ENCODE data around the gene OPCML.

OPCML gene

DNA sequence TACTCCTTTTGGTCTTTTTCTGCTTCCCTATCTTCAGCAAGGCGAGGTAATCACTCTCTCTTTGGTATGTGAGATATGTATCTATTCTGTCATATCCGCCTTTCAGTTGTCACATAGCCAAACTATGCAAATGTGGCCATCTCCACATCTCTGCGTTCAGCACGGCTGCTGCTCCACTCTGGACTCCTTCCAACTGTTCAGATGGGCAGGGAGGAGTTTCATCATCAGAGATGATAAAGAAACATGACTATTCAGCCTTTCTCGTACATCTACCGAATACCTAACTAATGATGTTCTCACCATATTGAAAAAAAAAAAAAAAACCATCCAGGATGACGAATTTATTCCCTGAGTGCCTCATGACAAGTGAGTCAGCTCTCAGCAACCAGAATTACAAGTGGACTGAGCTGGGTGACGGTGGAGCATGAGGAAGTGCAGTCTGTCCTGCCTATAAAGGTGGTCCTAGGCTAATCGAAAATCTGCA is 899.6 kb downstream of the OPCML start:
- Histone ChIP-seq H3F3A (ENCODE audit: insufficient read depth, low read length) (no peaks in the 10 kb centered on the region), H3K4me1 (ENCODE audit: insufficient read depth, low read length, severe bottlenecking) (no peaks in the 10 kb centered on the region), H3K27ac (ENCODE audit: low read depth, low read length, poor library complexity, severe bottlenecking) (no peak overlapping the region), H3K79me2 (ENCODE audit: insufficient read depth, low read length) (no peaks in the 10 kb centered on the region), H3K4me2 (ENCODE audit: low read length) (no peak overlapping the region), H3K36me3 (ENCODE audit: insufficient read depth, low read length) (no peaks in the 10 kb centered on the region), H3K9ac (ENCODE audit: low read length) (no peak overlapping the region), H3K27me3 (ENCODE audit: insufficient read depth, low read length) (no peaks in the 10 kb centered on the region), H2AFZ (ENCODE audit: low read length) (no peak overlapping the region), H3K9me3 (ENCODE audit: low read length) (no peaks in the 10 kb centered on the region), H3K9me2 (ENCODE audit: low read depth, low read length) (no peaks in the 10 kb centered on the region), H4K20me1 (ENCODE audit: insufficient read depth, low read length) (no peaks in the 10 kb centered on the region), H3K4me3 (ENCODE audit: low read depth, low read length, poor library complexity, severe bottlenecking) (no peak overlapping the region)
- TF ChIP-seq, protein P1, sequence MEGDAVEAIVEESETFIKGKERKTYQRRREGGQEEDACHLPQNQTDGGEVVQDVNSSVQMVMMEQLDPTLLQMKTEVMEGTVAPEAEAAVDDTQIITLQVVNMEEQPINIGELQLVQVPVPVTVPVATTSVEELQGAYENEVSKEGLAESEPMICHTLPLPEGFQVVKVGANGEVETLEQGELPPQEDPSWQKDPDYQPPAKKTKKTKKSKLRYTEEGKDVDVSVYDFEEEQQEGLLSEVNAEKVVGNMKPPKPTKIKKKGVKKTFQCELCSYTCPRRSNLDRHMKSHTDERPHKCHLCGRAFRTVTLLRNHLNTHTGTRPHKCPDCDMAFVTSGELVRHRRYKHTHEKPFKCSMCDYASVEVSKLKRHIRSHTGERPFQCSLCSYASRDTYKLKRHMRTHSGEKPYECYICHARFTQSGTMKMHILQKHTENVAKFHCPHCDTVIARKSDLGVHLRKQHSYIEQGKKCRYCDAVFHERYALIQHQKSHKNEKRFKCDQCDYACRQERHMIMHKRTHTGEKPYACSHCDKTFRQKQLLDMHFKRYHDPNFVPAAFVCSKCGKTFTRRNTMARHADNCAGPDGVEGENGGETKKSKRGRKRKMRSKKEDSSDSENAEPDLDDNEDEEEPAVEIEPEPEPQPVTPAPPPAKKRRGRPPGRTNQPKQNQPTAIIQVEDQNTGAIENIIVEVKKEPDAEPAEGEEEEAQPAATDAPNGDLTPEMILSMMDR (IDR thresholded peaks at IDR 0.05; ENCODE audit: low read length): no peak
- TF ChIP-seq EZH2 (IDR thresholded peaks at IDR 0.05; ENCODE audit: borderline replicate concordance, low read length): no peak

DNA sequence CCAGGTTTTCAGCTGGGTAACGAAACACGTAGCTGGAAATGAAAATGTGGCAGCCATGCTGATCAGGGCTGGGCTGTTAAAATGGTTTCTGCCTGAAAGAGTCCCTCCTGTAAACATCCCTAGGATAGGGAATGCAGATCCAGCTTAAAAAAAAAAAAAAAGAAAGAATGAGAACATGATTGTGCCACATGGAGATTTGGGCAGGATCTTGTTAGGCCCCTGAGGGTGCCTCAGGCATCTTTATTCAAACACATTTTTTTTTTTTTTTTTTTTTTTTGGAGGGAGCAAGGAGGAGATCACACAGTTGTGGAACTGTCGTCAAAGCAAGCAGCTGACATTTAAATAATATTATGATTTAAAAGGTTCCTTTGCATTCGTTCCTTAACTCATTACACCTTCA is 900.3 kb downstream of the OPCML start:
- Histone ChIP-seq H3K27ac (ENCODE audit: low read depth, low read length, poor library complexity, severe bottlenecking) (no peak overlapping the region), H3K27me3 (ENCODE audit: insufficient read depth, low read length) (no peaks in the 10 kb centered on the region), H2AFZ (ENCODE audit: low read length) (no peak overlapping the region), H4K20me1 (ENCODE audit: insufficient read depth, low read length) (no peaks in the 10 kb centered on the region), H3K9me2 (ENCODE audit: low read depth, low read length) (no peaks in the 10 kb centered on the region), H3F3A (ENCODE audit: insufficient read depth, low read length) (no peaks in the 10 kb centered on the region), H3K36me3 (ENCODE audit: insufficient read depth, low read length) (no peaks in the 10 kb centered on the region), H3K4me3 (ENCODE audit: low read depth, low read length, poor library complexity, severe bottlenecking) (no peak overlapping the region), H3K4me2 (ENCODE audit: low read length) (no peak overlapping the region), H3K4me1 (ENCODE audit: insufficient read depth, low read length, severe bottlenecking) (no peaks in the 10 kb centered on the region), H3K9ac (ENCODE audit: low read length) (no peak overlapping the region), H3K79me2 (ENCODE audit: insufficient read depth, low read length) (no peaks in the 10 kb centered on the region), H3K9me3 (ENCODE audit: low read length) (no peaks in the 10 kb centered on the region)
- TF ChIP-seq EZH2 (IDR thresholded peaks at IDR 0.05; ENCODE audit: borderline replicate concordance, low read length): no peak

DNA sequence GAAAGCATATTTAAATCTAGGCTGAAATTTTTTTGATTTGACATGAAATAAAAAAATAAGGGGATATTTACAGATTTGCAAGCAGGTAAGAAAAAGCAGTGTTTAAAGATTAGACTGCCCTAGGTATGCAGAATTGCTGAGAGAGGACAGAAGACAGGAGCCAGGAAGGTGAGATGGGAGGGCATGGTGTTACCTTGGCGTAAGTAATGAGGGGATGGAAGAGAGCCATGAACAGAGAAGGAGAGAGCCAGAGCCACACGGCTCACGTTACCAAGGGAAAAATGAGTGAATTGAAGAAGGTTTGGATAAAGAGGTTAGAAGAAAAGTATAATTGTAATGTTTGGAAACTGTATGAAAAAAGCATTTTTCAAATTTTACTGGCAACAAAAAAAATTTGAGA is 904.3 kb downstream of the OPCML start:
- no peak overlapping the region for H2AFZ ChIP-seq (ENCODE audit: low read length)
- no peaks in the 10 kb centered on the region for H3K9me3 ChIP-seq (ENCODE audit: low read length)
- H3K4me3 ChIP-seq (ENCODE audit: low read depth, low read length, poor library complexity, severe bottlenecking): no peak overlapping the region
- no peaks in the 10 kb centered on the region for H3K4me1 ChIP-seq (ENCODE audit: insufficient read depth, low read length, severe bottlenecking)
- no peaks in the 10 kb centered on the region for H3K9me2 ChIP-seq (ENCODE audit: low read depth, low read length)
- H3K79me2 ChIP-seq (ENCODE audit: insufficient read depth, low read length): no peaks in the 10 kb centered on the region
- H3F3A ChIP-seq (ENCODE audit: insufficient read depth, low read length): no peaks in the 10 kb centered on the region
- no peak overlapping the region for H3K9ac ChIP-seq (ENCODE audit: low read length)
- H3K27ac ChIP-seq (ENCODE audit: low read depth, low read length, poor library complexity, severe bottlenecking): no peak overlapping the region
- no peaks in the 10 kb centered on the region for H3K27me3 ChIP-seq (ENCODE audit: insufficient read depth, low read length)
- no peak for TF ChIP-seq EZH2 (IDR thresholded peaks at IDR 0.05; ENCODE audit: borderline replicate concordance, low read length)
- TF ChIP-seq, protein P1 (IDR thresholded peaks at IDR 0.05; ENCODE audit: low read length): no peak
- no peaks in the 10 kb centered on the region for H3K36me3 ChIP-seq (ENCODE audit: insufficient read depth, low read length)
- H3K4me2 ChIP-seq (ENCODE audit: low read length): no peak overlapping the region
- H4K20me1 ChIP-seq (ENCODE audit: insufficient read depth, low read length): no peaks in the 10 kb centered on the region

DNA sequence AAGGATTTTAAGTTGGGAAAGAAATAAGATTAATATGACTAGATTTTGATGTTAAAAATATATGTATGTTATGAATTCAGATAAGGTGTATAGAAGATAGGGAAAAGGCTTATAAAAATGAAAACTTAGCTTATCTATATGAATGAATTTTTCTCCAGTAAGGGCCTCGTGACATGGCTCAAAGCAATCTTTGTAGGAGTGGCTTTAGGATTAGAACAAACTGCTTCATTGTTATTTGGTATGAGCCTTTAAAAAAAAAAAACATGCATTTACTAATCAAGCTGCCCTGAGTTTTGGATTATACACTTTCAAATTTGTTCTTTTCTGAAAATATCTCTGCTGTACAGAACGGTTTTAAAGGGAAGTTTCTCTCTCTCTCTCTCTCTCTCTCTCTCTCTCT is 905.9 kb downstream of the OPCML start:
- Histone ChIP-seq H3K27ac (ENCODE audit: low read depth, low read length, poor library complexity, severe bottlenecking) (no peak overlapping the region), H3K9ac (ENCODE audit: low read length) (no peak overlapping the region), H3K27me3 (ENCODE audit: insufficient read depth, low read length) (no peaks in the 10 kb centered on the region), H3K4me2 (ENCODE audit: low read length) (no peak overlapping the region), H3K4me1 (ENCODE audit: insufficient read depth, low read length, severe bottlenecking) (no peaks in the 10 kb centered on the region), H3F3A (ENCODE audit: insufficient read depth, low read length) (no peaks in the 10 kb centered on the region), H3K4me3 (ENCODE audit: low read depth, low read length, poor library complexity, severe bottlenecking) (no peak overlapping the region), H3K9me3 (ENCODE audit: low read length) (no peaks in the 10 kb centered on the region), H3K36me3 (ENCODE audit: insufficient read depth, low read length) (no peaks in the 10 kb centered on the region), H3K9me2 (ENCODE audit: low read depth, low read length) (no peaks in the 10 kb centered on the region), H3K79me2 (ENCODE audit: insufficient read depth, low read length) (no peaks in the 10 kb centered on the region), H2AFZ (ENCODE audit: low read length) (no peak overlapping the region), H4K20me1 (ENCODE audit: insufficient read depth, low read length) (no peaks in the 10 kb centered on the region)
- no peak for TF ChIP-seq EZH2 (IDR thresholded peaks at IDR 0.05; ENCODE audit: borderline replicate concordance, low read length)
- TF ChIP-seq, protein P1 (IDR thresholded peaks at IDR 0.05; ENCODE audit: low read length): no peak

Measured in OCI-LY1 (cell line).